SJSA1 (cell line): ENCODE data around the gene PDP2. TPM values are rescaled to one million over a fixed set of nuclear protein-coding genes. Genes with fewer than 3 reads are reported as not detected.
A peak's percentile ranks its signal among the peaks of the same experiment; 100 is the strongest.
"Not testable (repeated sequence)": the region's sequence is repeated elsewhere in the genome, so short reads cannot be mapped to it uniquely, and the experiment has no call there.

Source experiments
- DNase-seq, 2 experiments: peaks; one replicate each; pipeline ENCODE4 v3.0.0-alpha.2; 2015 to 2020; ENCODE audit warnings: low spot score in 2 of 2, low read depth in 1 of 2
- H3K27ac ChIP-seq: fragments of 250-450 bp; sonication (Bioruptor Pico); 2 replicates; pipeline ENCODE4 v1.5.1; 2020; ENCODE audit warnings: mild to moderate bottlenecking, moderate library complexity
- H3K27me3 ChIP-seq: fragments of 250-450 bp; sonication (Bioruptor Pico); replicated peaks from 2 replicates; pipeline ENCODE4 v1.5.1; 2020; ENCODE audit warnings: mild to moderate bottlenecking, moderate library complexity
- H3K36me3 ChIP-seq: fragments of 250-450 bp; sonication (Bioruptor Pico); 2 replicates; pipeline ENCODE4 v1.5.1; 2020; ENCODE audit warnings: mild to moderate bottlenecking
- H3K4me1 ChIP-seq: fragments of 250-450 bp; sonication (Bioruptor Pico); replicated peaks from 2 replicates; pipeline ENCODE4 v1.6.1; 2021; ENCODE audit warnings: mild to moderate bottlenecking
- H3K4me3 ChIP-seq: fragments of 250-450 bp; sonication (Bioruptor Pico); 2 replicates; pipeline ENCODE4 v1.5.1; 2020; ENCODE audit warnings: mild to moderate bottlenecking
- H3K9me3 ChIP-seq: fragments of 250-450 bp; sonication (Bioruptor Pico); replicated peaks from 2 replicates; pipeline ENCODE4 v1.5.1; 2020; ENCODE audit warnings: mild to moderate bottlenecking
- total RNA-seq: library from RNA; depleted of rRNA; stranded (reverse); fragments of >200 nt; shearing (Covaris generic); gene quantifications from 2 replicates; pipeline ENCODE4 v1.2.3, GENCODE V29; 2014

PDP2 gene
- total RNA-seq, 1 experiment from 2014 or later = 5.0 TPM

GRCh38 chr16:66882702-66883101 lies 2.4 kb downstream of the PDP2 start:
- Histone ChIP-seq H3K36me3 (peaks cover 22% of the 10 kb centered on the region), H3K27ac (no peak overlapping the region), H3K9me3 (no peaks in the 10 kb centered on the region)

DNA sequence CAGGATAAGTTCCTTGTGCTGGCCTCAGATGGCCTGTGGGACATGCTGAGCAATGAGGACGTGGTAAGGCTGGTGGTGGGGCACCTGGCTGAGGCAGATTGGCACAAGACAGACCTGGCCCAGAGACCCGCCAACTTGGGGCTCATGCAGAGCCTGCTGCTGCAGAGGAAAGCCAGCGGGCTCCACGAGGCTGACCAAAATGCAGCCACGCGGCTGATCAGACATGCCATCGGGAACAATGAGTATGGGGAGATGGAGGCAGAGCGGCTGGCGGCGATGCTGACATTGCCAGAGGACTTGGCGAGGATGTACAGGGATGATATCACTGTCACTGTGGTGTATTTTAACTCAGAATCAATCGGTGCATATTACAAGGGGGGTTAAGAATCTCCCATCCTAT lies 5.2 kb downstream of the PDP2 start:
- H3K27ac ChIP-seq = no peak overlapping the region
- peaks cover 18% of the 10 kb centered on the region for H3K4me1 ChIP-seq
- H3K27me3 ChIP-seq = no peaks in the 10 kb centered on the region
- no peaks in the 10 kb centered on the region for H3K9me3 ChIP-seq
- H3K4me3 ChIP-seq = no peak overlapping the region
- H3K36me3 ChIP-seq = peaks cover 22% of the 10 kb centered on the region
- DNase-seq = no peak

More at GRCh38 chr16:66882702-66883101, 2.4 kb downstream of the PDP2 start:
- Histone ChIP-seq H3K4me1 (peaks cover 22% of the 10 kb centered on the region), H3K27me3 (no peaks in the 10 kb centered on the region), H3K4me3 (no peak overlapping the region)
- DNase-seq = no peak

DNA sequence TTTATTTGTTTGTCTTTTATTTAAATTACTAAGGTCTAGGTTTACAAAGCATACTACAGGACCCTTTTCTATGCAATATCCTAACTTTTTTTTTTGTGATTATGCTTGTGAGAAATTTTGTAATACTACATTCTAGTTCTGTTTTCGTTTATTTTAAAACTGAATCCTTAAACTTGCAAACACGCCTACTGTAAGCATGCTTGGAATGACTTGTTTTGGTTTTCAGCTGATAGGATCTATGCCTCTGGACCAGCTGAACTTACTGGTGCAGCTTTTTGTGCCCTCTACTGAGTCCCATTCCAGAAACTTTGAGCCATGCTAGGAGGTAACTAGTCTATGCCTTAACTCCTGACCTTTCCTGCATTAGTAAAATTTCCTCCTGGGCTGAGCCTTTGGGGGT lies 6.0 kb downstream of the PDP2 start:
- H3K4me1 ChIP-seq = peaks cover 13% of the 10 kb centered on the region
- H3K27me3 ChIP-seq = no peaks in the 10 kb centered on the region
- H3K27ac ChIP-seq = no peak overlapping the region
- H3K4me3 ChIP-seq = no peak overlapping the region
- no peak for DNase-seq
- H3K36me3 ChIP-seq = peaks cover 22% of the 10 kb centered on the region
- no peaks in the 10 kb centered on the region for H3K9me3 ChIP-seq

DNA sequence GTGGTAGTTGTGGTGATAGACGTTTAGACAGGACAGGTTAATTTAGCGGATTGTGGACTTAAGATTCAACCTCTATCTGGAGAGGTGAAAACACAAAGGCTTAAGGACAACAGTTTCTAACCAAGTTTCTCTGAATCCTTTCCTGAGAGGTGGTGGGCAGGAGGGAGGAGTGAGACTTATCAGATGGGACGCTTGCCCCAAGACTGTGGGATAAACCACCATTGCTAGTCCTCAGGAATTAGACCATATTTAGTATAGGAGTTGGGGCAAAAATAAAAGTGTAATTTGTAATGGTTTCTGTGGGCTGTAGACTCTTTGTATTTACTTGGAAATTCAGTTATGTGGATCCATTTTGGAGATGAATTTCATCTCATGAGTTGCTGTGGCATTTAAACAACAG lies 6.6 kb downstream of the PDP2 start:
- no peak for DNase-seq
- H3K27ac ChIP-seq = no peak overlapping the region

GRCh38 chr16:66888647-66889615 lies 8.6 kb downstream of the PDP2 start:
- H3K4me3 ChIP-seq = no peak overlapping the region
- peaks cover 22% of the 10 kb centered on the region for H3K36me3 ChIP-seq
- DNase-seq = no peak

More for the DNA sequence above, 6.6 kb downstream of the PDP2 start:
- no peaks in the 10 kb centered on the region for H3K27me3 ChIP-seq
- H3K4me3 ChIP-seq = no peak overlapping the region
- H3K36me3 ChIP-seq = peaks cover 22% of the 10 kb centered on the region
- H3K4me1 ChIP-seq = peaks cover 13% of the 10 kb centered on the region
- no peaks in the 10 kb centered on the region for H3K9me3 ChIP-seq

GRCh38 chr16:66889622-66890021 lies 9.3 kb downstream of the PDP2 start:
- no peaks in the 10 kb centered on the region for H3K27me3 ChIP-seq
- no peaks in the 10 kb centered on the region for H3K9me3 ChIP-seq

More at GRCh38 chr16:66888647-66889615, 8.6 kb downstream of the PDP2 start:
- Histone ChIP-seq H3K9me3 (no peaks in the 10 kb centered on the region), H3K27ac (no peak overlapping the region), H3K4me1 (peaks cover 13% of the 10 kb centered on the region), H3K27me3 (no peaks in the 10 kb centered on the region)

DNA sequence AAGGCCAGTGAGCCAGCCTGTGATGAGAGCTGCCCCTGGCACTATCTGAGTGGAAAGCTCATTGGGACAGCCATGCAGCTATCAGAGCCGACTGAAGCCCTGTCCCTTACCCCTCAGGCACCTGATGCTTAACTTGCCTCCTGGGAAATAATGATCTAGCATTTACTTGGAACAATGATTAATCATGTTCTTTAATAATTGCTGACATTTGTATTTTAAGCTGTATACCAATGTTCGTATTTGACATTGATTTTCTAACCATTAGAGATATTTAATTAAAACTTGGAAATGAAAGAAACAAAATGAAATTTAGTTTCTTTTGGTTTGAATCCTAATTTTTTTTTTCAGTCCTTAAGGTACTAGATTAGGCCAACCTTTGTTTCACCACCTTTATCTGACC lies 10.5 kb downstream of the PDP2 start:
- no peak overlapping the region for H3K27ac ChIP-seq
- H3K36me3 ChIP-seq = peaks cover 5% of the 10 kb centered on the region
- no peak overlapping the region for H3K4me3 ChIP-seq
- no peak for DNase-seq
- no peaks in the 10 kb centered on the region for H3K9me3 ChIP-seq
- peaks cover 13% of the 10 kb centered on the region for H3K4me1 ChIP-seq
- no peaks in the 10 kb centered on the region for H3K27me3 ChIP-seq

More at GRCh38 chr16:66889622-66890021, 9.3 kb downstream of the PDP2 start:
- H3K27ac ChIP-seq = no peak overlapping the region
- H3K4me1 ChIP-seq = peaks cover 13% of the 10 kb centered on the region
- DNase-seq = no peak
- no peak overlapping the region for H3K4me3 ChIP-seq
- H3K36me3 ChIP-seq = peaks cover 17% of the 10 kb centered on the region

- Histone ChIP-seq H3K4me3 (no peak overlapping the region), H3K9me3 (no peaks in the 10 kb centered on the region), H3K36me3 (peaks cover 3% of the 10 kb centered on the region; the same call in 1 of the 2 replicates), H3K27ac (no peak overlapping the region), H3K4me1 (peaks cover 12% of the 10 kb centered on the region), H3K27me3 (no peaks in the 10 kb centered on the region)
- no peak for DNase-seq
Observed at GRCh38 chr16:66891360-66891759, 11.0 kb downstream of the PDP2 start.

DNA sequence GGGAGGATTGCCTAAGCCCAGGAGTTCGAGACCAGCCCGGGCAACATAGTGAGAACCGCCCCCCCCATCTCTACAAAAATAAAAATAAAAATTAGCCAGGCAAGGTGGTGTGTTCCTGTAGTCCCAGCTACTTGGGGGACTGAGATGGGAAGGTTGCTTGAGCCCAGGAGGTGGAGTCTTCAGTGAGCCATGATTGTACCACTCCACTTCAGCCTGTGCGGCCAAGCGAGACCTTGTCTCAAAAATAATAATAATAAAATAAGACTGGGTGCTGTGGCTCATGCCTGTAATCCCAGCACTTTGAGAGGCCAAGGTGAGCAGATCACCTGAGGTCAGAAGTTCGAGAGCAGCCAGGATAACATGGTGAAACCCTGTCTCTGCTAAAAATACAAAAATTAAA lies 11.5 kb downstream of the PDP2 start:
- Histone ChIP-seq H3K4me1 (peaks cover 7% of the 10 kb centered on the region), H3K27me3 (no peaks in the 10 kb centered on the region), H3K9me3 (no peaks in the 10 kb centered on the region), H3K27ac (no peak overlapping the region), H3K36me3 (0 out of 2 replicates have a peak, but pooled peaks cover under 1% of the 10 kb centered on the region), H3K4me3 (no peak overlapping the region)
- DNase-seq = no peak

- Histone ChIP-seq H3K4me3 (no peak overlapping the region), H3K9me3 (no peaks in the 10 kb centered on the region), H3K27me3 (no peaks in the 10 kb centered on the region), H3K27ac (no peak overlapping the region), H3K36me3 (no peaks in the 10 kb centered on the region), H3K4me1 (no peaks in the 10 kb centered on the region)
- DNase-seq = no peak
Observed at GRCh38 chr16:66894055-66894454, 13.7 kb downstream of the PDP2 start.

GRCh38 chr16:66894948-66895688 lies 14.8 kb downstream of the PDP2 start:
- H3K4me3 ChIP-seq = no peak overlapping the region
- H3K27me3 ChIP-seq = no peaks in the 10 kb centered on the region
- no peaks in the 10 kb centered on the region for H3K36me3 ChIP-seq
- peak; percentile 54 to 67 for DNase-seq
- no peak overlapping the region for H3K27ac ChIP-seq
- H3K9me3 ChIP-seq = no peaks in the 10 kb centered on the region
- H3K4me1 ChIP-seq = peaks cover 3% of the 10 kb centered on the region

DNA sequence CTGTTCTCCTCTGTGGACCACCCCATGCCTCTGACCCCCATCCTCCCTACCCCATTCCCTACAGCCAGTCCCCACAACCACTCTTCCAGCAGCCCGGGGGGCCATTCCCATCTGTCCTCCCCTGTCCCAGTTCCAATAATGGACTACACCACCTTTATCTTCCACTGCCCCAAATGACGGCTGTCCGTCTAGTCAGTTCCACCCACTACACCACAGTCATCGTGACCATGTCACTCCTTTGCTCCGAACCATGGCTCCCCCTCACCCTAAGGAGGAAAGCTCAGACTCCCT lies 15.3 kb downstream of the PDP2 start:
- no peaks in the 10 kb centered on the region for H3K36me3 ChIP-seq
- H3K4me1 ChIP-seq = peaks cover 7% of the 10 kb centered on the region
- H3K27ac ChIP-seq = no peak overlapping the region
- H3K4me3 ChIP-seq = no peak overlapping the region
- no peak for DNase-seq
- H3K27me3 ChIP-seq = no peaks in the 10 kb centered on the region
- H3K9me3 ChIP-seq = no peaks in the 10 kb centered on the region

DNA sequence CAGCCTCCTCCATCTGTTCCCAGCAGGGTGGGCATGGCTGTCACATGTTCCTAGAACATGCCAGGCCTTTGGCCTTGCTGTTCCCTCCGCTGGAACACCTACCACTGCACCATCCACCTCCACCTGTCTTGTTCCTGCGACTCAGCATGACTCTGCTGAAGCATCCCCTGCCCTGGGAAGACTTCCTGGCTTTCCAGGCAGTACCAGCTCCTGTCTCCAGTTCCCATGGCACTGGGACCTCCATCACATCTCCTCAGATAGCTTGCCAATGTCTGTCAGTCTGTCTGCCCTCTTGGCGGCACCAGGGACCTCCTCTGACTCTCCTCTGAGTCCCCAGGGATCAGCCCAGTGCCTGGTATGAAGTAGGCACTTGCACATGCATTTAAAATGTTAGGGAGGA lies 15.7 kb downstream of the PDP2 start:
- Histone ChIP-seq H3K27me3 (no peaks in the 10 kb centered on the region), H3K4me1 (peaks cover 7% of the 10 kb centered on the region), H3K9me3 (no peaks in the 10 kb centered on the region), H3K36me3 (no peaks in the 10 kb centered on the region), H3K4me3 (no peak overlapping the region), H3K27ac (no peak overlapping the region)
- DNase-seq = no peak

- not testable (repeated sequence) for H3K27me3 ChIP-seq, H3K4me3 ChIP-seq, DNase-seq, H3K4me1 ChIP-seq, H3K27ac ChIP-seq, H3K9me3 ChIP-seq, H3K36me3 ChIP-seq
Observed at GRCh38 chr16:66896682-66897081, 16.4 kb downstream of the PDP2 start.
